SK-N-SH treated with all-trans-retinoic acid at 6 μM for 48 hours (cell line): ENCODE results near the gene UBB.

Source experiments
- BACH2 ChIP-seq: fragments of 250-450 bp; sonication (Bioruptor Pico); IDR thresholded peaks from 2 replicates; pipeline ENCODE4 v1.9.0; 2021; ENCODE audit warnings: mild to moderate bottlenecking, borderline replicate concordance
- ZC3H10 ChIP-seq: fragments of 250-450 bp; sonication (Bioruptor Pico); IDR thresholded peaks from 2 replicates; pipeline ENCODE4 v1.5.1; 2021; ENCODE audit warnings: mild to moderate bottlenecking, moderate library complexity
- ZFP30 ChIP-seq: fragments of 450-650 bp; formaldehyde crosslinking; IDR thresholded peaks from 2 replicates; pipeline ENCODE4 v1.5.0; 2022; ENCODE audit warnings: mild to moderate bottlenecking, moderate library complexity
- TF ChIP-seq, protein P1 (sequence below): fragments of 250-450 bp; sonication (Bioruptor Pico); IDR thresholded peaks from 2 replicates; pipeline ENCODE4 v1.5.1; 2021; ENCODE audit warnings: mild to moderate bottlenecking, moderate library complexity

DNA sequence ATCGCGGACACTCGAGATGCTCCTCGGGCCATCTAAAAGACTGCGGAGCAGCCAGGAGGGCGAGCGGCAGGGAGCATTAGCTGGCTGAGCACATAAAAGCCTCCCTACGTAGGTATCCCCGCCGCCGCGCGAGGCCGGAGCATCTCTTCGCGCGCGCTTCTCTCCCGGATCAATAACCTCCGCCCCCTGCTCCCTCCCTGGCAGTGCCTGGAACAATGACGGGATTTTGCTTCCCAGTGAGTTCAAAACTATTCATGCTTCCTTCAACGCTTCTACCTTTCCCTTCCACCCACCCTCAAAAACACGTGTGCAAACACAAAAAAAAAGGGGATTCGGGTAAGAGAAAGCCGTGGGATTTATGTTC lies 28.6 kb upstream of the UBB start:
- TF ChIP-seq ZFP30 (CRISPR knock-in tag) = no peak
- TF ChIP-seq, protein P1, sequence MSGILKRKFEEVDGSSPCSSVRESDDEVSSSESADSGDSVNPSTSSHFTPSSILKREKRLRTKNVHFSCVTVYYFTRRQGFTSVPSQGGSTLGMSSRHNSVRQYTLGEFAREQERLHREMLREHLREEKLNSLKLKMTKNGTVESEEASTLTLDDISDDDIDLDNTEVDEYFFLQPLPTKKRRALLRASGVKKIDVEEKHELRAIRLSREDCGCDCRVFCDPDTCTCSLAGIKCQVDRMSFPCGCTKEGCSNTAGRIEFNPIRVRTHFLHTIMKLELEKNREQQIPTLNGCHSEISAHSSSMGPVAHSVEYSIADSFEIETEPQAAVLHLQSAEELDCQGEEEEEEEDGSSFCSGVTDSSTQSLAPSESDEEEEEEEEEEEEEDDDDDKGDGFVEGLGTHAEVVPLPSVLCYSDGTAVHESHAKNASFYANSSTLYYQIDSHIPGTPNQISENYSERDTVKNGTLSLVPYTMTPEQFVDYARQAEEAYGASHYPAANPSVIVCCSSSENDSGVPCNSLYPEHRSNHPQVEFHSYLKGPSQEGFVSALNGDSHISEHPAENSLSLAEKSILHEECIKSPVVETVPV (CRISPR knock-in tag) = no peak
- TF ChIP-seq BACH2 (CRISPR knock-in tag) = no peak
- no peak for TF ChIP-seq ZC3H10
